Breast epithelium (tissue), 4 donors: Measurements from ENCODE around the gene PCBP4. TPM values are rescaled to one million over a fixed set of nuclear protein-coding genes. Genes with fewer than 3 reads are reported as not detected.

ENCODE experiments used
- DNase-seq, 2 donors: peaks; one replicate each; pipeline ENCODE4 v3.0.0-alpha.2; 2019; ENCODE audit warnings: low spot score in 2 of 2
- H3K27ac ChIP-seq, 2 donors: fragments of 200-600 bp; sonication (generic) in 1 of 2; one replicate each; pipeline ENCODE4 v1.5.1; 2016 to 2019; ENCODE audit warnings: mild to moderate bottlenecking in 1 of 2
- H3K27me3 ChIP-seq, 2 donors: fragments of 200-600 bp; sonication (generic) in 1 of 2; one replicate each; pipeline versions ENCODE4 v1.5.1 to v1.6.0; 2017 to 2019; ENCODE audit warnings: control low read depth in 1 of 2, mild to moderate bottlenecking in 1 of 2
- H3K36me3 ChIP-seq: fragments of 200-600 bp; one replicate; pipeline ENCODE4 v1.5.1; 2019
- H3K4me1 ChIP-seq, 2 donors: fragments of 200-600 bp; sonication (generic); one replicate each; pipeline ENCODE4 v1.5.1; 2016 to 2019; ENCODE audit warnings: control low read depth in 1 of 2
- H3K4me3 ChIP-seq, 3 donors: fragments of 200-600 bp; sonication (generic); 1 replicate in 2 of 3; 2 replicates in 1 of 3; pipeline ENCODE4 v1.5.1; 2016 to 2019; ENCODE audit warnings: mild to moderate bottlenecking in 3 of 3, moderate library complexity in 2 of 3
- H3K9me3 ChIP-seq, 2 donors: fragments of 200-600 bp; sonication (generic) in 1 of 2; one replicate each; pipeline ENCODE4 v1.5.1; 2016 to 2019; ENCODE audit warnings: control low read depth in 1 of 2
- POLR2A ChIP-seq: fragments of 450-650 bp; IDR thresholded peaks from one replicate; pipeline ENCODE4 v1.6.1; 2016; ENCODE audit warnings: antibody characterized with exemption, mild to moderate bottlenecking, moderate library complexity
- POLR2AphosphoS5 ChIP-seq, 3 donors: sonication (generic); formaldehyde crosslinking; IDR thresholded peaks; one replicate each; pipeline ENCODE4 v1.6.1; 2017; ENCODE audit warnings: antibody characterized with exemption in 3 of 3
- intact Hi-C: fragments of 100-400 bp; cut with DNase I; formaldehyde crosslinking; loops from one replicate; pipeline ENCODE4 v1.15.1; 2023; ENCODE audit warnings: low total_unique reads
- total RNA-seq, 3 donors: library from RNA; depleted of rRNA; stranded (reverse); fragments of >200 nt; gene quantifications; one replicate each; pipeline ENCODE4 v1.1.0, GENCODE V29; 2016
- TF ChIP-seq, protein P1 (sequence below), 3 donors: fragments of 450-650 bp; IDR thresholded peaks; one replicate each; pipeline ENCODE4 v1.5.1; 2016 to 2017; ENCODE audit warnings: antibody characterized with exemption in 3 of 3, mild to moderate bottlenecking in 3 of 3, moderate library complexity in 3 of 3

Gene PCBP4
- total RNA-seq, 3 donors from 2014 or later = 36.2 to 51.8 (median 51.2) TPM

DNA sequence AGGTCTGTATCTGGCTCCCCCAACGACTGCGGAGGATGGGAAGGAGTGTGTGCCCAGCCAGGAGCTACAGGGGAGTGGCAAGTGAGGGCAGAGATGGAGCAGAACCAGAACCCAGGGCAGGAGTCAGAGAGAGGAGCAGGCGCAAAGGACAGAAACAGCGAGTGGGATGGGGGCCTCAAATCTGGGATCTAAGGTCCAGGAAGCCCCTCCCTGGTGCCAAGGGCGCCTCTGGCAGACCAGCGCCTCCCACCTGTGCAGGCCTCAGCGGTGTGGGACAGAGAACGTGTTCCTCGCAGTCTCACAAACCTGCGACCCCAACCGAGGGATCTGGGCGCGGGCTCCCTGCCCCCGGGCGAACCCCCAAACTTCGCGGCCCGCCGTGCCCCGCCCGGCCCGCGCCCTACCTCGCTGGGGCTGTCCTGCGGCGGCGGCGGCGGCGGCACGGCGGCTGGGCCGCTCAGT lies 301 bp downstream of the PCBP4 start:
- H3K4me3 ChIP-seq = peak overlapping the region; percentile 63 to 92 (median 74)
- H3K36me3 ChIP-seq = no peaks in the 10 kb centered on the region
- peak overlapping the region; percentile 92 to 97 for H3K27ac ChIP-seq
- no peak for TF ChIP-seq POLR2A
- TF ChIP-seq, protein P1, sequence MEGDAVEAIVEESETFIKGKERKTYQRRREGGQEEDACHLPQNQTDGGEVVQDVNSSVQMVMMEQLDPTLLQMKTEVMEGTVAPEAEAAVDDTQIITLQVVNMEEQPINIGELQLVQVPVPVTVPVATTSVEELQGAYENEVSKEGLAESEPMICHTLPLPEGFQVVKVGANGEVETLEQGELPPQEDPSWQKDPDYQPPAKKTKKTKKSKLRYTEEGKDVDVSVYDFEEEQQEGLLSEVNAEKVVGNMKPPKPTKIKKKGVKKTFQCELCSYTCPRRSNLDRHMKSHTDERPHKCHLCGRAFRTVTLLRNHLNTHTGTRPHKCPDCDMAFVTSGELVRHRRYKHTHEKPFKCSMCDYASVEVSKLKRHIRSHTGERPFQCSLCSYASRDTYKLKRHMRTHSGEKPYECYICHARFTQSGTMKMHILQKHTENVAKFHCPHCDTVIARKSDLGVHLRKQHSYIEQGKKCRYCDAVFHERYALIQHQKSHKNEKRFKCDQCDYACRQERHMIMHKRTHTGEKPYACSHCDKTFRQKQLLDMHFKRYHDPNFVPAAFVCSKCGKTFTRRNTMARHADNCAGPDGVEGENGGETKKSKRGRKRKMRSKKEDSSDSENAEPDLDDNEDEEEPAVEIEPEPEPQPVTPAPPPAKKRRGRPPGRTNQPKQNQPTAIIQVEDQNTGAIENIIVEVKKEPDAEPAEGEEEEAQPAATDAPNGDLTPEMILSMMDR (IDR thresholded peaks at IDR 0.05) = no peak
- TF ChIP-seq POLR2AphosphoS5 (IDR thresholded peaks at IDR 0.05) = no peak
- H3K4me1 ChIP-seq = peaks cover 15 to 20% of the 10 kb centered on the region in 2 donors
- no peaks in the 10 kb centered on the region for H3K9me3 ChIP-seq
- H3K27me3 ChIP-seq = no peaks in the 10 kb centered on the region
- intact Hi-C loops = no loop called here
- no peak for DNase-seq

DNA sequence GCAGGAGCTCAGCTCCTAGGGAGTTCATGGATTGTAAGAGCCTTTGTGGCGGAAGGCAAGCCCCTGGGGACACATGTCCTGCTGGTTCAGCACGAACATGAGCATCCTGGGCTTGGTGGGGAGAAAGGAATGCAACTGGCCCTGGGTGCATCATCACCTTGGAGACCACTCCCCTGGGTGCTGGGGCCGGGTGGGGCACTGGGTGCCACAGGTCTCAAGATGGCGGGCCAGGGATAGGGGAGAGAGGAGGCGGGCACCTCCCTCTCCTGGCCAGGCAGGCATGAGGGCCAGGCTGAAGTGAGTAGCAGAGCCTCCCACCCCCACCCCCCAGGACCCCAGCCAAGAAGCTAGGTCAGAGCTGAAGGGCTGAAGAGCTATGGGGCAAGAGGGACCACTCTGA lies 768 bp downstream of the PCBP4 start:
- no peak for TF ChIP-seq POLR2A
- no peak for TF ChIP-seq POLR2AphosphoS5 (IDR thresholded peaks at IDR 0.05)
- TF ChIP-seq, protein P1 (IDR thresholded peaks at IDR 0.05) = no peak
- Histone ChIP-seq H3K27ac (peak overlapping the region; percentile 92 to 97), H3K27me3 (no peaks in the 10 kb centered on the region), H3K9me3 (no peaks in the 10 kb centered on the region), H3K36me3 (no peaks in the 10 kb centered on the region), H3K4me1 (peaks cover 15 to 20% of the 10 kb centered on the region in 2 donors), H3K4me3 (peak overlapping the region; percentile 63 to 92 (median 74))
- intact Hi-C loops = no loop called here
- no peak for DNase-seq

DNA sequence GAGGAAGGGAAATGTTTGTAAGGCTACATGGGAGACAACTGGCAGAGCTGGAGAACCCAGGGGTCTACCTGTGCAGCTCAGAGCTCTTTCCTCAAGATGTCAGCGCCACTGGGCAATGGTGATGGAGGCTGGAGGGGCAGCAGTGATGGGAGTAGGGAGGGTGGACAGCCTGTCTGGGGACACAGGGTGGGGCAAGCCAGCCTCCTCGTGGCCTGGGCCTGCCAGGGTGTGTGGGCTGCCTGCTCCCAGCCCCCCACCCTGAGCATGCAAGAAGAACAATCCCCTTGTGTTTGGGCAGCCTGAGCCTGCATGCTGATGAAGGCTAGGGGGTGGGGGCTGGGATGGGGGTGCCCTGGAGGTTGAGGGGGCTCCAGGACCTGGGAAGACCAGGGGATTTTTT lies 1.2 kb downstream of the PCBP4 start:
- TF ChIP-seq POLR2A = no peak
- TF ChIP-seq, protein P1 (IDR thresholded peaks at IDR 0.05) = no peak
- TF ChIP-seq POLR2AphosphoS5 (IDR thresholded peaks at IDR 0.05) = no peak
- Histone ChIP-seq H3K27me3 (no peaks in the 10 kb centered on the region), H3K4me1 (peaks cover 15 to 20% of the 10 kb centered on the region in 2 donors), H3K27ac (peak overlapping the region; percentile 21 to 97), H3K9me3 (no peaks in the 10 kb centered on the region), H3K4me3 (peak overlapping the region in 2 of 3 donors; percentile 63 to 92), H3K36me3 (no peaks in the 10 kb centered on the region)
- intact Hi-C loops = no loop called here
- DNase-seq = no peak

DNA sequence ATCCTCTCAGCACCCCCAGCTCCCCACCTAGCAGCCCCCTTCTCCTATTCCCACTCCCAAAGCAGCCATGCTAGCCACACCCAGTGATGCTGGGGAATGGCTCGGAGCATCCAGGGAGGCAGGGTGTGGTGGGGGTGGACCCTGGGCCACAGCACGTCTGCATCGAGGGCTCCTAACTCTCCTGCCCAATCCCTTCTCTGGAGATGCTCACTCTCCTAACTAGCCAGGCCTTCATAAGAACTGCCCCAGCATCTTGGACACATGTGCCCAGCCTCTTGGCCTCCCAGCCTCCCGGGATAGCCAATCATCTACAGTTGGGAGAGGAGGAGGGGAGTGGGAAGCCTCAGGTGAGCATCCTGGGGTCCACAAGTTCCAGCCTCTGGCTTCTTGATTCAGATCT lies 2.7 kb downstream of the PCBP4 start:
- H3K4me1 ChIP-seq = peaks cover 15% of the 10 kb centered on the region in 2 donors
- no peaks in the 10 kb centered on the region for H3K27me3 ChIP-seq
- no peaks in the 10 kb centered on the region for H3K9me3 ChIP-seq
- H3K27ac ChIP-seq = peak overlapping the region in 1 of 2 donors; percentile 5
- no peak overlapping the region for H3K4me3 ChIP-seq
- intact Hi-C loops = loop anchor here (5.0 kb wide), 1 partner anchor 258 kb away; no protein-coding TSS in a partner anchor
- DNase-seq = no peak
- H3K36me3 ChIP-seq = no peaks in the 10 kb centered on the region
- TF ChIP-seq POLR2A (no peak), POLR2AphosphoS5 (IDR thresholded peaks at IDR 0.05) (no peak)
- TF ChIP-seq, protein P1 (IDR thresholded peaks at IDR 0.05) = no peak

DNA sequence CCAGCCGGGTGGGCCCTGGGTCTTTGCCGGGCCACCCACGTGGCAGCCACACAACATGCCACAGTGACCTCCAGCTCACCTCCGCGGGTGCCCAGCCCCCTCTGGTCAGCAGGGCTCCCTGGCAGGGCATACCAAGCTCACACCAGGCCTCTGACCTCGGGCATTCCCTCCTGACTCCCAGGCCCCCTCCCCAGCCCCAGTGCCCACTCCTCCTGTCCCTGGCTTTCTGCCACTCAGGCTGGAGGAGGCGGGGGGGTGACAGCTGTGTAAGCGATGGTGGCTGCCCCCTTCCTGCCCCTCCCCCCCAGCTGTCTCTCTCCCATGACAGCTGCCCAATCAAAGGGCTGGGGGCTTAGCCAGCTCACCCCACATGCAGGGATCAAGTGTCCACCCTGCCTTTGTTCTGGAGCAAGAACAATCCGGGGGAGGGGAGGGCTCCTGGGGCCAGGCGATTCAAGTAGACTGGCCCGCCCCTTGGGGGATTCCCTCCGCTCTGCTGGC lies 3.3 kb downstream of the PCBP4 start:
- peaks cover 15% of the 10 kb centered on the region in 2 donors for H3K4me1 ChIP-seq
- H3K4me3 ChIP-seq = no peak overlapping the region
- DNase-seq = no peak
- TF ChIP-seq, protein P1 (IDR thresholded peaks at IDR 0.05) = no peak
- TF ChIP-seq POLR2AphosphoS5 (IDR thresholded peaks at IDR 0.05) (no peak), POLR2A (no peak)
- H3K27ac ChIP-seq = peak overlapping the region in 1 of 2 donors; percentile 5
- intact Hi-C loops = loop anchor here (5.0 kb wide), 1 partner anchor 258 kb away; no protein-coding TSS in a partner anchor
- no peaks in the 10 kb centered on the region for H3K36me3 ChIP-seq
- H3K27me3 ChIP-seq = no peaks in the 10 kb centered on the region
- H3K9me3 ChIP-seq = no peaks in the 10 kb centered on the region
